Bronchial epithelial cell (primary cell): ENCODE data around the gene ZNF546. TPM values are rescaled to one million over a fixed set of nuclear protein-coding genes. Genes with fewer than 3 reads are reported as not detected.

Source experiments
- DNase-seq: peaks from one replicate; pipeline ENCODE4 v3.0.0-alpha.2; 2010; ENCODE audit warnings: low read depth
- FAIRE-seq: peaks from 2 replicates; lab custom pipeline; 2011; peaks lifted over from hg19 to GRCh38; lab: Jason Lieb, UNC
- H3K27me3 ChIP-seq: 2 replicates; pipeline ENCODE4 v1.5.1; 2011; ENCODE audit warnings: low read length; ENCODE audit not compliant: control insufficient read depth, insufficient read depth
- H3K36me3 ChIP-seq: 2 replicates; pipeline ENCODE4 v1.5.1; 2011; ENCODE audit warnings: low read length; ENCODE audit not compliant: control insufficient read depth, insufficient read depth
- H3K4me3 ChIP-seq: 2 replicates; pipeline ENCODE4 v1.5.1; 2011; ENCODE audit warnings: mild to moderate bottlenecking, low read depth, low read length, control low read depth
- total RNA-seq: library from RNA; depleted of rRNA; stranded (reverse); fragments of >200 nt; gene quantifications from 2 replicates; pipeline ENCODE4 v1.2.1, GENCODE V29; 2014
- TF ChIP-seq, protein P1 (sequence below): IDR thresholded peaks from 2 replicates; pipeline ENCODE4 v1.5.1; 2011; ENCODE audit warnings: mild to moderate bottlenecking, moderate library complexity, low read length, control low read depth, inconsistent platforms; ENCODE audit not compliant: insufficient read depth, severe bottlenecking

Gene ZNF546
- total RNA-seq, 1 donor from 2014 or later = 2.4 TPM

DNA sequence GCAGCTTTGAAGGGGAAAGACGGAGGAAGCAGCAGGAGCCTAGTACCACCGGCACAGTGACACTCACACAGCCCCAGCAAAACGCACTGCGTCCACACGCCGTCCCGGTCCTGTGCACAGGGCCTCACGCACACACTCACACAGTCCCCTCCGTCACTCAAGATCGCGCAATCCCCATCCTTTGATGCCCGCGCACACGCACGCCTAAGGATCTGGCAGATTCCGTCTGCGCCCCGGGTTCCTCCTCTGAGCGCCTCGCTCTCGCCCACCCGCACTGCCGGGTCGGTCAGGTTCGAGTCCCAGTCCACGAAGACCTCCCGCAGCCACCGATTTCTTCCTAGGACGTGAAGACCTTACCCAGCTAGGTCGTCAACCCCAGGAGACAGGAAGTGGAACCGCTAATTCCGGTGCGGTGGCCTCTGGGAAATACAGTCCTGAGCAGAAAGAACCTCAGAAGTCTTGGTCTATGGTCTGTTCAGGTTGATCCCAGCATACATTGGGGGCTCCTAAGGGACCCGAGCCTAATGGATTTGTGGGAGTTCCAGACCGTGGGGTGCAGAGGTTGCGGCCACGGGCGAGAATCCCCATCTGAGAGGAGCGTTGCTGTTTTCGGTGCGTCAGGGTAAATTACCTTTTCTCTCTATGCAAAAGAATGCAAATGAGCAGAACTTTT, 59.1 kb downstream of the ZNF546 start, which contains the start of gene ZNF780B:
Gene ZNF780B (minus strand): TSS at position 400 of the 673 bp plus-strand sequence. CDS start 5,899 bp downstream, outside the sequence.
- Histone ChIP-seq H3K36me3 (no peaks in the 10 kb centered on the region), H3K27me3 (no peaks in the 10 kb centered on the region), H3K4me3 (peak within 1 kb of the TSS; percentile 69)
- DNase-seq (peak; percentile 35), FAIRE-seq (no peak)
- TF ChIP-seq, protein P1, sequence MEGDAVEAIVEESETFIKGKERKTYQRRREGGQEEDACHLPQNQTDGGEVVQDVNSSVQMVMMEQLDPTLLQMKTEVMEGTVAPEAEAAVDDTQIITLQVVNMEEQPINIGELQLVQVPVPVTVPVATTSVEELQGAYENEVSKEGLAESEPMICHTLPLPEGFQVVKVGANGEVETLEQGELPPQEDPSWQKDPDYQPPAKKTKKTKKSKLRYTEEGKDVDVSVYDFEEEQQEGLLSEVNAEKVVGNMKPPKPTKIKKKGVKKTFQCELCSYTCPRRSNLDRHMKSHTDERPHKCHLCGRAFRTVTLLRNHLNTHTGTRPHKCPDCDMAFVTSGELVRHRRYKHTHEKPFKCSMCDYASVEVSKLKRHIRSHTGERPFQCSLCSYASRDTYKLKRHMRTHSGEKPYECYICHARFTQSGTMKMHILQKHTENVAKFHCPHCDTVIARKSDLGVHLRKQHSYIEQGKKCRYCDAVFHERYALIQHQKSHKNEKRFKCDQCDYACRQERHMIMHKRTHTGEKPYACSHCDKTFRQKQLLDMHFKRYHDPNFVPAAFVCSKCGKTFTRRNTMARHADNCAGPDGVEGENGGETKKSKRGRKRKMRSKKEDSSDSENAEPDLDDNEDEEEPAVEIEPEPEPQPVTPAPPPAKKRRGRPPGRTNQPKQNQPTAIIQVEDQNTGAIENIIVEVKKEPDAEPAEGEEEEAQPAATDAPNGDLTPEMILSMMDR = no peak

DNA sequence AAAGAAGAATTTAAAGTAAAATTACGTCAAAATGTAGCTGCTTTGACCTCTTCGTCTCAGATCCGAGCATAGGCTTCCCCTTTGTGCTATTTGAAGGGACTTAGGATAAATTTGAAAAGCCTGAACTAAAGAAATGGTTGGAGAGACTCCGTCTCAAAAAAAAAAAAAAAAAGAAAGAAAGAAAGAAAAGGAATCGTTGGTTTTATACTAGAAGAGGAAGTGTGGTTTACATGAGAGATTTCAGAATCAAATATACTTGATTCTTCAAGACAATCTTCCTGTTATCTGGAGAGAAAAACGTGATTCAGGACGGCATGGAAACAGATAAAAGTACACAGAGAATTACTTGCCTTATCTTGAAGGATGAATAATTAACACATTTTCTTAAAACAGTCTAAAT, 59.6 kb downstream of the ZNF546 start:
- H3K27me3 ChIP-seq = no peaks in the 10 kb centered on the region
- DNase-seq = peak; percentile 4
- peak overlapping the region; percentile 69 for H3K4me3 ChIP-seq
- no peak for FAIRE-seq
- H3K36me3 ChIP-seq = no peaks in the 10 kb centered on the region
- TF ChIP-seq, protein P1 = no peak

DNA sequence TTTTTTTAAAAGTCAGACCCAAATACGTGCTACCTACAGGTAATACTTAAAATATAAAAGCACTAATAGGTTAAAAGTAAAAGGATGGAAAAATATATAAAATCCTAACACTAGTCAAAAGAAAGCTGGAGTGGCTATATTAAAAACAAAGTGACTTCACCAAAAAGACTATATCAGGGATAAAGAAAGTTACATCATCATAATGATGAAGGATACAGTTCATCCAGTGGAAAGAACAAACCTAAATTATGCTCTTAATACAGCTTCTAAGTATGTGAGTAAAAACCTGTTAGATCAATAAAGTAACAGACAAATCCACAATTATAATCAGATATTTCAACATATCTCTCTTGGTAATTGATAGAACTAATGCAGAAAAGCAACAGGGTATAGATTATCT, 60.3 kb downstream of the ZNF546 start:
- FAIRE-seq (no peak), DNase-seq (no peak)
- no peak overlapping the region for H3K4me3 ChIP-seq
- TF ChIP-seq, protein P1 = no peak
- no peaks in the 10 kb centered on the region for H3K27me3 ChIP-seq
- no peaks in the 10 kb centered on the region for H3K36me3 ChIP-seq

DNA sequence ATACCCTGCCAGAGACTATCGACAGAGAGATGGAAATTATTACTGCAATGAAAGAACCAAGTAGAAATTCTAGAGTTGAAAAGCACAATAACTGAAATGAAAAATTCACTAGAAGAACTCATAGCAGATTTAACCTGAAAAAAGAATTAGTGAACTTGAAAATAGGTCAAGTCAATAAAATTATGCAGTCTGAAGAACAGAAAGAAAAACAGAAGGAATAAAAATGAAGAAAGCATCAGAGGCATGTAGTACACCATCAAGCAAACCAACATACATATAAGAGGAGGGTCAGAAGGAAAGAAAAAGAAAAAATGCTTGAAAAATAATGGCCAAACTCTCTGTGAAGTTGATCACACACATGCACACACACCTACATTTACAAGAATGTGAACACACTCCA, 62.8 kb downstream of the ZNF546 start:
- Histone ChIP-seq H3K4me3 (no peak overlapping the region), H3K36me3 (no peaks in the 10 kb centered on the region), H3K27me3 (no peaks in the 10 kb centered on the region)
- no peak for DNase-seq
- no peak for FAIRE-seq
- TF ChIP-seq, protein P1 = no peak

DNA sequence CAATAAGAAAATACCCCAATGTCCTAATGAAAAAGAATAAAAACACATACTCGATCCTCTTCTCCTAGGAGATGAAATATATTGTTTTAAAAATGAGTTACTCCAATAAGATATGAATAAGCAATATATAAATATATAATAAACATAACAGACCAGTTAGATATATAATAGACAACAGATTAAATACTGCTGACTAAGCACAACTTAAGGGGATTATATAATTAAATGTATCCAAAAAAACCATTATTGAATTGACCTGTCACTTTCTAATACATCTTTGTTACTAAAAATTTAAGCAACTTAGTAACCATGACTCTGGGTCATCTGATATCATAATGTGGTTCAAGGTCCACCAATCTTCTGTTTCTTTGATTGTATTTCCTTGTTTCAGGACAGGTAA, 73.2 kb downstream of the ZNF546 start:
- TF ChIP-seq, protein P1 = no peak
- Histone ChIP-seq H3K36me3 (peaks cover under 1% of the 10 kb centered on the region), H3K27me3 (no peaks in the 10 kb centered on the region), H3K4me3 (no peak overlapping the region)
- FAIRE-seq (no peak), DNase-seq (no peak)

Other genes with a start within 250 kb of the ZNF546 start
- gene LEUTX, start 218.2 kb upstream of the ZNF546 start, total RNA-seq = not detected in 2 replicates
- 3.2 and 5.8 TPM in 2 replicates for gene DYRK1B, start 162.9 kb upstream of the ZNF546 start, total RNA-seq
- 216 and 500 TPM in 2 replicates for gene FBL, start 150.7 kb upstream of the ZNF546 start, total RNA-seq
- gene FCGBP, start 62.4 kb upstream of the ZNF546 start, total RNA-seq = 0.38 and 0.53 TPM in 2 replicates
- gene PSMC4, start 25.9 kb upstream of the ZNF546 start, total RNA-seq = 89.2 and 99.3 TPM in 2 replicates
- gene ZNF780B, start 59.2 kb downstream of the ZNF546 start, total RNA-seq = 7.9 and 11.0 TPM in 2 replicates
- 9.7 and 14.0 TPM in 2 replicates for gene ZNF780A, start 93.9 kb downstream of the ZNF546 start, total RNA-seq
- 5.0 and 7.9 TPM in 2 replicates for gene MAP3K10, start 194.4 kb downstream of the ZNF546 start, total RNA-seq
- not detected in 2 replicates for gene TTC9B, start 221.3 kb downstream of the ZNF546 start, total RNA-seq
- not detected in 2 replicates for gene CCNP, start 229.6 kb downstream of the ZNF546 start, total RNA-seq